SU-DHL-6 (cell line): ENCODE data around the gene TSPO.

Source experiments
- CTCF ChIP-seq: fragments of 200-600 bp; sonication (generic); IDR thresholded peaks from one replicate; pipeline ENCODE4 v1.5.1; 2017; ENCODE audit warnings: antibody characterized with exemption, mild to moderate bottlenecking, low read length, moderate library complexity; ENCODE audit not compliant: insufficient read depth, poor library complexity, severe bottlenecking
- EZH2phosphoT487 ChIP-seq: fragments of 200-600 bp; sonication (generic), shearing (Covaris generic); conservative IDR thresholded peaks from 2 replicates; pipeline ENCODE4 v1.6.1; 2018; ENCODE audit warnings: mild to moderate bottlenecking, antibody characterized with exemption, low read length, moderate library complexity, mixed read lengths

- TF ChIP-seq CTCF: no peak
- no peak for TF ChIP-seq EZH2phosphoT487
These were observed 13.3 kb downstream of the TSPO start for GRCh38 chr22:43164636-43165035.
